ENCODE results near the gene HDGF.

HDGF gene

GRCh38 chr1:156750191-156750672 is 1.2 kb downstream of the HDGF start:
- peak; percentile 89 for DNase-seq (ENCODE audit: low read depth)
- no peak for TF ChIP-seq CTCF (IDR thresholded peaks at IDR 0.05; ENCODE audit: insufficient read depth, low read depth, low read length, missing control alignments)
- peak overlapping the region; percentile 84 for H3K4me3 ChIP-seq (ENCODE audit: low read length)

GRCh38 chr1:156749419-156750118 is 1.9 kb downstream of the HDGF start:
- DNase-seq (ENCODE audit: low read depth) = no peak
- TF ChIP-seq CTCF (IDR thresholded peaks at IDR 0.05; ENCODE audit: insufficient read depth, low read depth, low read length, missing control alignments) = no peak
- H3K4me3 ChIP-seq (ENCODE audit: low read length) = peak overlapping the region; percentile 84

- DNase-seq (ENCODE audit: low read depth) = peak; percentile 85
- H3K4me3 ChIP-seq (ENCODE audit: low read length) = peak overlapping the region; percentile 84
- TF ChIP-seq CTCF (IDR thresholded peaks at IDR 0.05; ENCODE audit: insufficient read depth, low read depth, low read length, missing control alignments) = no peak
These were observed 2.6 kb downstream of the HDGF start for GRCh38 chr1:156748670-156749418.

GRCh38 chr1:156747742-156748669 is 3.5 kb downstream of the HDGF start:
- peak; percentile 36 for DNase-seq (ENCODE audit: low read depth)
- peak overlapping the region; percentile 84 for H3K4me3 ChIP-seq (ENCODE audit: low read length)
- TF ChIP-seq CTCF (IDR thresholded peaks at IDR 0.05; ENCODE audit: insufficient read depth, low read depth, low read length, missing control alignments) = no peak

GRCh38 chr1:156746728-156747631 is 4.5 kb downstream of the HDGF start:
- H3K4me3 ChIP-seq (ENCODE audit: low read length) = peak overlapping the region; percentile 84
- peak; percentile 84 for DNase-seq (ENCODE audit: low read depth)
- peak; percentile 13 for TF ChIP-seq CTCF (IDR thresholded peaks at IDR 0.05; ENCODE audit: insufficient read depth, low read depth, low read length, missing control alignments)

GRCh38 chr1:156746406-156746727 is 5.1 kb downstream of the HDGF start:
- TF ChIP-seq CTCF (IDR thresholded peaks at IDR 0.05; ENCODE audit: insufficient read depth, low read depth, low read length, missing control alignments) = no peak
- H3K4me3 ChIP-seq (ENCODE audit: low read length) = peak overlapping the region; percentile 84
- no peak for DNase-seq (ENCODE audit: low read depth)

Data from epithelial cell of esophagus (primary cell).